ENCODE measurements around the gene TAS2R60. TPM values are rescaled to one million over a fixed set of nuclear protein-coding genes. Genes with fewer than 3 reads are reported as not detected.
A peak's percentile ranks its signal among the peaks of the same experiment; 100 is the strongest.

The TAS2R60 gene
- total and polyA plus RNA-seq, 12 donors = 0.42 TPM; not detected in 11

DNA sequence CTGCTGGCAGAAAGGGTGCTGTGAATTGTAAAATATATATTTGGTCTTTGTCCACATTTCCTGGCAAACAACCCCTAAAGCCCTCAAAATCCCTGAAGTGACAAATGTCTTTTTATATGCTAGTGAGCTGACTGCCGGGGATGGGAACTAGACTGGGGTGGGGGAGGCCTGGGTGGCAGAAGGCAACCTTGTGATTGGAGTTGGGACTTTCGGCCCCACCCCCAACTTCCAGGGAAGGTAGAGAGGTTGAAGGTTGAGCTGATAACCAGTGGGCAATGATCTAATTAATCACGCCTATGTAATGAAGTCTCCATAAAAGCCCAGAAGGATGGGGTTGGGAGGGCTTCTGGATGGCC is 37.3 kb upstream of the TAS2R60 start:
- Histone ChIP-seq H3K36me3 (replicated peaks in 1 of 2) (no peaks in the 10 kb centered on the region), H3K4me1 (replicated peaks in 1 of 2) (peaks cover 7 to 12% of the 10 kb centered on the region in 2 donors), H3K4me3 (no peak overlapping the region), H3K27me3 (peaks cover 11% of the 10 kb centered on the region), H3K27ac (no peak overlapping the region), H3K9me3 (replicated peaks in 1 of 3) (no peaks in the 10 kb centered on the region)
- DNase-seq = peak in 1 of 7 donors; percentile 25
- intact Hi-C loops (cut with DNase I) = no loop called here
- whole genome bisulfite sequencing, 4 donors = 59 to 74% (median 65%) methylated on average over 3 of the region's 3 CpGs
- TF ChIP-seq POLR2A (IDR thresholded peaks at IDR 0.05) = no peak
- TF ChIP-seq, protein P1, sequence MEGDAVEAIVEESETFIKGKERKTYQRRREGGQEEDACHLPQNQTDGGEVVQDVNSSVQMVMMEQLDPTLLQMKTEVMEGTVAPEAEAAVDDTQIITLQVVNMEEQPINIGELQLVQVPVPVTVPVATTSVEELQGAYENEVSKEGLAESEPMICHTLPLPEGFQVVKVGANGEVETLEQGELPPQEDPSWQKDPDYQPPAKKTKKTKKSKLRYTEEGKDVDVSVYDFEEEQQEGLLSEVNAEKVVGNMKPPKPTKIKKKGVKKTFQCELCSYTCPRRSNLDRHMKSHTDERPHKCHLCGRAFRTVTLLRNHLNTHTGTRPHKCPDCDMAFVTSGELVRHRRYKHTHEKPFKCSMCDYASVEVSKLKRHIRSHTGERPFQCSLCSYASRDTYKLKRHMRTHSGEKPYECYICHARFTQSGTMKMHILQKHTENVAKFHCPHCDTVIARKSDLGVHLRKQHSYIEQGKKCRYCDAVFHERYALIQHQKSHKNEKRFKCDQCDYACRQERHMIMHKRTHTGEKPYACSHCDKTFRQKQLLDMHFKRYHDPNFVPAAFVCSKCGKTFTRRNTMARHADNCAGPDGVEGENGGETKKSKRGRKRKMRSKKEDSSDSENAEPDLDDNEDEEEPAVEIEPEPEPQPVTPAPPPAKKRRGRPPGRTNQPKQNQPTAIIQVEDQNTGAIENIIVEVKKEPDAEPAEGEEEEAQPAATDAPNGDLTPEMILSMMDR (IDR thresholded peaks at IDR 0.05) = no peak

DNA sequence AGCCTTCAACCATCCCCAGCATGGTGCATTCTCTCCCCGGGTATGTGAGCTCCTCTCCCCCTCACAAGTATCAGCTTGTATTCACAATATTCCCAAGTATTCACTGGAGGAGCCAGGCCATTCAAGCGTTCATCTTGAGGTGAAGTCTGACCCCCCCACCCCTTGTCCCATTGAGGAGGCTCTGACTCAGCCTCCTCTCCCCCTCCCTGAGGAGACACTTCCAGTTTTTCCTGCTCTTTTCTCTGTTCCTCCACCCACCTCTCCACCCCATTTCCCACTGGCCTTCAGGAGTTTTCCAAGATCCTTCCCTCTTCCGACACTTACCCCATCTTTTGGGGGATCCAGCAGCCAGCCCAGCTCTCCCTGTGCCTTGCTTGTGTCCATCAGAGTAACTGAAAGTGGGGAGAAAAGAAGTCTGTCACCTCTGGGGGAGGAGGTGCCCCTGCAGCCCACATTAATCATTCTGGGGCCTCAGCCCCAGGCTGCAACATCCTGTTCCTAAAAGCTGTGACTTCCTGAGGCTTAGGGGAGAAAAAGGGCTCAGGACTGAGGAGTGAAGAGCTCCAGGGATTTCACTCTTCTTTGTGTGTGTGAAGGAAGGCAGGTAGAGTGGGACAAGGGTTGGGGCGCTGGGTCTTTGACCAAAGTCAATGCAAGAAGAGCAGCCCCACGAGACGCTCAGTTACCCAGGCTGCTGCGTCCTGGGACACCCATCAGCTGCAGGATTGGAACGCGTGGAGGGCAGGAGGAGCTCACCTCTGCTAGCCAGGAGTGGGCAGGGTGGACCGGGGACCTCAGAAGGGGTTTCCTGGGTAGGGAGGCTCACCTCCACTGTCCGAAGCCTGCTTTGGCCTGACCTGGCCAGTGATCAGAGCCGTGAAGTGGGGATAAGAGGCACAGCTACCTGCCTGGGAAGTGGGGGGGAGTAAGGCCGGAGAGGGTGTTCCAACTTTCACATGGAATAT is 35.7 kb upstream of the TAS2R60 start:
- 57 to 65% (median 62%) methylated on average over 6 to 13 of the region's 13 CpGs for WGBS, 4 donors
- no peak for TF ChIP-seq POLR2A (IDR thresholded peaks at IDR 0.05)
- TF ChIP-seq, protein P1 (IDR thresholded peaks at IDR 0.05) = no peak
- intact Hi-C loops (cut with DNase I) = no loop called here
- peak in 1 of 7 donors; percentile 39 for DNase-seq
- Histone ChIP-seq H3K27me3 (peaks cover 20% of the 10 kb centered on the region), H3K36me3 (replicated peaks in 1 of 2) (no peaks in the 10 kb centered on the region), H3K4me3 (no peak overlapping the region), H3K4me1 (replicated peaks in 1 of 2) (peaks cover 7 to 12% of the 10 kb centered on the region in 2 donors), H3K9me3 (replicated peaks in 1 of 3) (no peaks in the 10 kb centered on the region), H3K27ac (no peak overlapping the region)

DNA sequence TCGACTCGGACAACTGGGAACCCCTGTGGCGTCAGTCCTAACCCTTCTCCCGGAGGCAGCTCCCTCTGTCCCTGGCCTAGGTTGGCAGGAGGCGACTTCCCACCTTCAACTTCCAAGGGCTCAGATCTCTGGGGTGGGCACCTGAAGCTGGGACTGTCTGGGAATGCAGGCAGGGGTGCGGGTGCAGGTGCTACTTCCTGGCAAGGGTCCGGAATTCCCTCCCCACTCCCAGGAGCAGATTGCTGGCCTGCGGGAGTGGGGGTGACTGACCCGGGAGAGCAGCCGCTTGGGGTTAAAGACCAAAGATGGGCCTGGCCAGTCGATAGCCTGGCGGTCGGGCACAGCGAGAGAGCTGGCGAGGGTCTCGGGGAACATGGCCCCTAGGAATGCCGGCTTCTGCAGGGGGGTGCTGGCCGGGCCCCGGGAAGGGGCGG is 35.0 kb upstream of the TAS2R60 start:
- H3K9me3 ChIP-seq (replicated peaks in 1 of 3) = no peaks in the 10 kb centered on the region
- H3K4me3 ChIP-seq = peak overlapping the region in 1 of 4 donors; percentile 24
- 31 to 57% (median 31%) methylated on average over 9 to 20 of the region's 20 CpGs for WGBS, 4 donors
- H3K4me1 ChIP-seq (replicated peaks in 1 of 2) = peaks cover 7 to 12% of the 10 kb centered on the region in 2 donors
- H3K36me3 ChIP-seq (replicated peaks in 1 of 2) = no peaks in the 10 kb centered on the region
- peaks cover 27% of the 10 kb centered on the region for H3K27me3 ChIP-seq
- no peak overlapping the region for H3K27ac ChIP-seq
- no peak for TF ChIP-seq POLR2A (IDR thresholded peaks at IDR 0.05)
- TF ChIP-seq, protein P1 (IDR thresholded peaks at IDR 0.05) = no peak
- DNase-seq = peak in 1 of 7 donors; percentile 38
- intact Hi-C loops (cut with DNase I) = no loop called here

DNA sequence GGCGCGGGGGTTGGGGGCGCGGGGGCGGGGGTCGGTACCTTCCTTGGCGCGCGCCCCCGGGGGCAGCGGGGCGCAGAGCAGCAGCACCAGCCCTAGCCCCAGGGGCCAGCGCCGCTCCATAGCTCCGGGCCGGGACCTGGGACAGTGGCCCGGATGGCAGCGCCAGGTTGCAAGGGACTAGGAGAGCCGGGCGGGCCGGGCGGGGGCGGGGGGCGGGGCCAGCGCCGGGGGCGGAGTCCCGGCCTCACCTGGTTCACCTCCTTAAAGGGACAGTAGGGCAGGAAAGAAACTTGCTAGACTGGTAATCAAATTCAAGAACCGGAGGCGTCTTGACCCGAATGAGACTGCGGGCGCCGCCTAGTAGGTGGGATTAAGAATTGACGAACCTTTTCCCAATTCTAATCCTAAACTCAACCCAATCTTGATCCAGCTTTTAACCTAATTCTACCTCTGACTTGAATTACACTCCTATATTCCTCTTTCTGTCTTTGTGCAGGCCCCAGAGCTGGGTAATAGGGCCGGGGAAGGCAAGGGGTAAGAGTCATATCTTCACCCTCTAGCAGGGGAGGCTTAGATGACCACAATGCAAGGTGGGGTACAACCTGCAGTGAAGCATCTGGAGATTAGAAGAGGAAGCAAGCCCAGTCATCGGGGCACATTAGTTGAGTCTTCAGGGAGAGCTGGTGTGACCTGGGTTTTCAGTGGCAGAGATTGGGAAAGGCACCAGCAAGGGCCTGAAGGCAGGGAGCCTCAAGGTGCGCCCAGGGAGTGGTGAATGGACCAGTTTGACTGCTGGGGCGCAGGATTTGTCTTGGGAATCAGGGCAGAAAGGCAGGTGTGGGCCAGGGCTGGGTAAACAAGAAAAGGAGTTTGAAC is 34.3 kb upstream of the TAS2R60 start, which contains the start of gene EPHA1:
Gene EPHA1, minus strand, starts transcription at position 171 of the 876 bp plus-strand sequence. Its CDS starts 51 bp downstream, at position 120.
- Histone ChIP-seq H3K4me1 (replicated peaks in 1 of 2) (peaks cover 7 to 12% of the 10 kb centered on the region in 2 donors), H3K9me3 (replicated peaks in 1 of 3) (no peaks in the 10 kb centered on the region), H3K27me3 (peaks cover 29% of the 10 kb centered on the region), H3K36me3 (replicated peaks in 1 of 2) (no peaks in the 10 kb centered on the region), H3K4me3 (peak within 1 kb of the TSS in 1 of 4 donors; percentile 24), H3K27ac (no peak within 1 kb of the TSS)
- WGBS, 4 donors = 9 to 44% (median 15%) methylated on average over 5 to 39 of the region's 39 CpGs
- DNase-seq = peak in 1 of 7 donors; percentile 50
- TF ChIP-seq, protein P1 (IDR thresholded peaks at IDR 0.05) = peak in 1 of 6 experiments; percentile 20
- no peak for TF ChIP-seq POLR2A (IDR thresholded peaks at IDR 0.05)
- intact Hi-C loops (cut with DNase I) = no loop called here
